GM12892 (cell line): ENCODE measurements around the gene THEM4. TPM values are rescaled to one million over a fixed set of nuclear protein-coding genes. Genes with fewer than 3 reads are reported as not detected.
A peak's percentile ranks its signal among the peaks of the same experiment; 100 is the strongest.

ENCODE experiments used
- DNase-seq: peaks from one replicate; pipeline ENCODE4 v3.0.0; 2011; ENCODE audit not compliant: insufficient read length
- FAIRE-seq: peaks from 2 replicates; lab custom pipeline; 2011; peaks lifted over from hg19 to GRCh38; lab: Jason Lieb, UNC
- POLR2A ChIP-seq: IDR thresholded peaks from 2 replicates; pipeline ENCODE4 v1.6.1; 2011; ENCODE audit warnings: low read depth, low read length, control low read depth
- POLR2AphosphoS5 ChIP-seq: IDR thresholded peaks from 2 replicates; pipeline ENCODE4 v1.6.1; 2011; ENCODE audit warnings: low read depth, low read length, control low read depth
- TAF1 ChIP-seq: IDR thresholded peaks from 2 replicates; pipeline ENCODE4 v1.6.1; 2011; ENCODE audit warnings: low read depth, mild to moderate bottlenecking, control low read depth, low read length, borderline replicate concordance
- polyA plus RNA-seq: library from polyadenylated mRNA; unstranded; fragments of >200 nt; gene quantifications from one replicate; pipeline ENCODE4 v1.2.1, GENCODE V29; 2012; ENCODE audit warnings: missing spikeins, inconsistent platforms; ENCODE audit not compliant: missing spikeins

Gene THEM4
- polyA plus RNA-seq: 13.3 TPM

DNA sequence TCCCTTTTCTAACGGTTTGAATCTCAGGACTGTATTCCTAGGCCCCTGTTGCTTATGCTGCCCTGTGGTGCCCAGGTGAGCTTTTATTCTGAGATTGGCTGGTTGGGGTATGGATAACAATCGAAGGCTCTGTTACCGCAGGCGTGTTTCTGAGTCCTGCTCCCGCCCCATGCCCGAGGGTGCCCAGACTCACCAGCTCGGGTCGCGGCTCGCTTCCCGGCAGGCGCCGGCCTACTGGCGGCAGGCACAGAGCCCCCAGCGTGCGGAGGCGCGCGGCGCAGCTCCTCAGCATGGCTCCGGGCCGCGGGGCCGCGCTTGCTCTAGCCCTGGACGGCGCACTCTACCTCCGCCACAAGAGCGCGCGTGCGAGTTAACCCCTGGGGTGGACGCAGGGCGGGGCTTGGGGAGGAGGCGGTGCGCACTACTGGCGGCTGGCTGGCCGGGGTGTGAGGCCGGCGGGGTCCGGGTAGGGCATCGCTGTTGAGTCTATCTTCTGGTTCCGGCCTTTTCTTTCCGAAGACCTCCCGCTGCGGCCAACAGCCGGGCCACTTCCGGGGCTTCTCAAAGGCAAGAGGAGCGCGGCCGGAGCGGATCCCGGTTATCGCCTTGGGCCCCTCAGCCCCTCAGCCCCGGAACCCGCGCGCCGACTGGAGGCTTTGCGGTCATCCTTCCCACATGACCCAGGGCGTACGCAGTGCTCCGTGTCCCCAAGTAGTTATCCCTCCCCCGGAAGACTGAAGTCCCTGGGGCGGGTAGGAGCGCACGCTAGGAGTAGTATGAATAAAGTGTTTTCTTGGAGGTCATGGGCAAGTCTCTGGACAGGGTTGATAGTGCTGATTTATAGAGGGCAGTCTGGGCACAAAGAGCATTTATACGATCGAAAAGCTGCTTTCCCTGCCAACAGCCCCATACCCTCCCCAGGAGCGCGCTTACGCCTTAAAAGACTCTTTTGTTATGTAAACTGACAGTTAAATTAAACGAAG, at the start of gene THEM4:
THEM4 (minus strand) TSS at position 345 of the 983 bp plus-strand sequence; CDS start at position 292, 53 bp downstream.
- TF ChIP-seq TAF1: peak; percentile 83
- peak; percentile 88 for TF ChIP-seq POLR2AphosphoS5
- TF ChIP-seq POLR2A: peak; percentile 89
- DNase-seq: peak; percentile 96
- FAIRE-seq: peak; percentile 98

DNA sequence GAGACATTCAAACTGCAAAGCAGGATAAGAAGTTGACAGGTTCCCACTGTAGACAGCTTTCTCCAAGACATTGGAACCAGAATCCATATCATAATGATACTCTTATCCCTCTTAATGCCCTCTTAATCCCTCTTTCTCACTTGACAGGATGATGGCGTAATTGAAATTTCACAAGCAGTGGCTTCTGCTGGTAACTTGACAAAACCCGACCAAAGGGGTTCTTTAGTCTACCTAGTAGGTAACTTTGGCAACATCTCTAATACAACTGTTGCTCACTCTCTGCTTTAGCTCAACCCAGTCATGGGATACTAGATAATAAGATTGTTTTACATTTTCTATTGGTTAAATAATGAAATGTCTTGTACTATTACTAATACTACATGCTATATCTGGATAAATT, 49.6 kb upstream of the THEM4 start:
- TF ChIP-seq TAF1: no peak
- no peak for TF ChIP-seq POLR2AphosphoS5
- no peak for TF ChIP-seq POLR2A
- FAIRE-seq (no peak), DNase-seq (no peak)

DNA sequence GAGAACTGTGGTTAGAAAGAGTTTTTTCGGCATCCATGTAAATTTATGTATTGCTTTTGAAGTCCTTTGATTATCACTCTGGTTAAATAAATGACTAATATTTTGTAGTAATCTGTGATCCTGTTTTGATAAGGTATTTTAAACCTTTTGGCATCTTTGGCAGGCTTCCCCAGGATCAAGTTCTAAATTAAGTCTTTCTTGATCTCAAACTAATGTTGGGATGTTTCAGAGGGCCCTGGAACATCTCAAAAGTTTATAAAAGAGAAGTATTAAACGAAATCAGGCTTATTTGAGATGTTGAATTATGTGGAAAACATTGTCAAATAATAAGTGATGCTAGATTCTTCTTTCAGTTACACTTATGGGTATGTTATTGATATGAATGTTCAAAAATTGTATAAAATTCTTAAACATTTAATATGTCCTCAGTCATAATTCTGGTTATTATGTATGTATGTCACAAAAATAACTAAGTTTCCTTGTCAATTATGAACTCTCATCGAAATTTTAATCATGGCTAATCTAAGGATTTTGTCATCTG, 47.7 kb upstream of the THEM4 start:
- FAIRE-seq (no peak), DNase-seq (no peak)
- TF ChIP-seq POLR2A (no peak), TAF1 (no peak), POLR2AphosphoS5 (no peak)

DNA sequence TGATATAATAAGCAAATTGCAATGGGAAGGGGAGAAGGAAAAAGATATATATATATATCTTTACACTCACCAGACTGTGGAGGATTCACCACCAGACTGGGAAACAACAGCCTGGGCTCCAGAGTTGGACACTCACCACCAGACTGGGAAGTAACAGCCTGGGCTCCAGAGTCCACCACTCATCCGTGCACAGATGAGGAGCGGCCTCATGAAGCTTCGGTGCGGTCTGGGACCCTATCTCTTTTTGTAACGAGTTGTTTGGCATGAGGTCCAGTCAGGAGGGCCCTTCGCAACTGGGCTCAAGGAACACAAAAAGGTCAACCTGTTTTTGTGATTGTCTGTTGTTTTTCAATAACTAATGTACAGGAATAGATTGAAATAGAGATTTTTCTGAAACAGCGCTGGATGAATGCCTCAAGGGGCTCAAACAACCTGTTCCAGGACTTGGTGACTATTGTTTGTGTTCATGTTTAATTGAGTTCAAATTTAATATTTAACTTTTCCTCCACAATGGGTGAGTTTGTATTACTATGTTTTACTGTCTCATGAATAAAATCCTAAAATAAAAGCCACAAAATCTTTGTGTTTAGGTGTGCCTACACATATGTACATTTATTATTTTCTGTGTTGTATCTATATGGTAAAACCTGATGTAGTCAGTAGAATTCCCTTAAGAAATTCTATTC, 44.2 kb upstream of the THEM4 start:
- DNase-seq (no peak), FAIRE-seq (no peak)
- no peak for TF ChIP-seq POLR2A

DNA sequence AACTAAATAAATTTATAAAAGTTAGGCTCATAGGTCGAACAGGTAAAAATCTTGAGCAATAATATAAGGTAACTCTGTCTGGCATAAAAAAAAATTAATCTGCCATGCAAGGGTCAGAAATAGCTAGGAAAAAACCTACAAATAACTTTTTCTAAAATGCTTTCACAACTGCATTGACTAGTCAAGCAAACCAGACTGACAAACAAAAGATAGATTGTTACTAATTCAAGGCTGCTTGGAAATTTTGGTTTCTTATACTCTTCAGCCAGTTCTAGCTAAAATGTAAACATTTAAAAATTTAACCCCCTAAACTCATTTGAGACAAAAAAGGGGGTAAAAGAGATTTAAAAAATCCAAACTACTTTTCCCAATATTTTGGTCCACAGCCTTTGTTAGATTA, 43.5 kb upstream of the THEM4 start:
- FAIRE-seq (no peak), DNase-seq (no peak)
- TF ChIP-seq POLR2AphosphoS5 (no peak), TAF1 (no peak), POLR2A (no peak)

DNA sequence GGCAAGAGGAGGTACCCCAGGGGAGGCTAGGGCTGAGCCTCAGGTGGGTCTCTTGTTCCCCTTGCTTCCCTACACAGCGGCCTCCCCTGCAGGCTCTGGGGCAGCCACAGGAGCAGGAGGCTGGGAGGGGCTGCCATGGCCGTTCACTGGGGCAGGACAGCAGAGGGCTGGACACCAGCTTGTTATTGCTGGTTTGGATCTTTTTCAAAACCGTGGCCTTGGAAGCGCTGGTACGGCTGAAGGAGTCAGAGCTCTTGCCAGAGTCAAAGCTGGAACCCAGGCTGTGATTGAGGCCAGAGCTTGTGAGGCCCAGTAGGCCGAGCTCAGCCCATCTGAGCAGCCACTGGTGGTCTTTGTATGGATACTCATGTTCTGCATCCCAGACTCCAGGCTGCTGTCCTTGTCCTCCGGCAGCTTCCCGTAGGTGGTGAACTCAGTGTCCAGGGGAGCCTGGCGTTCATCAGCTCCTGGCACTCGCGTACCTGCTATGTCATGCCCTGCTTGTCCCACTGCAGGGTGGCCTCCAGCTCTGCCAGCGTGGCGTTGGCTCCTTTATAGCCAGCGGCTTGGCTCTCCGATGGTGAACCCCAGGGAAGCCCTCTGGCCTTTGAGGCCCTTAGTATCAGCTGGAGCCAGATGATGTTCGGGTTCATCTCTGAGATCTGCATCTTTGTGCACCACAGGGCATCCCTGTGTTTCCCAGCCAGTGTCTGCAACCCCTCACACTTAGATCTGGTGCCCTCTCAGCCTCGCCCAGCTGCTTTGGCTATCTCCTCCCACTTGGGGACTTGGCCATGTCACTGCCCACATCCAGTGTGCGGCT, 40.3 kb upstream of the THEM4 start:
- DNase-seq (no peak), FAIRE-seq (no peak)
- no peak for TF ChIP-seq TAF1
- no peak for TF ChIP-seq POLR2AphosphoS5
- no peak for TF ChIP-seq POLR2A

DNA sequence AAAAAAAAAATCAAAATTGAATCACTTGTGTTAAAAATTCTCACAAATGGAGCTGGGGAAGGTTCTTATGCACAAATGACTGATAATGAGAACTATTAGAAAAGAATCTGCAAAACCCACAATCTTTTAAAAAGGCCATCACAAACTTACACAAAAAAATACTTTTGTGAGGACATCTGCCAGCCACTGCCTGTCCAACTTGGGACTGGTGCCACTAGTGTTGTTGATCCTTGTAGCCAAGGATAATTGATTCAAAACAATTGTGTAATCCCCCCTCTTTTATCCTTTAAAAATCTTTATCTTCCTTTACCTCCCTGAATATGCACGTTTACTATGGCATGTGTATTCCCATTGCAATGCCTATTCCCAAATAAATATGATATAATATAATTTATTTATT, 39.2 kb upstream of the THEM4 start:
- TF ChIP-seq POLR2A: no peak
- TF ChIP-seq POLR2AphosphoS5: no peak
- no peak for TF ChIP-seq TAF1
- FAIRE-seq: no peak
- DNase-seq: no peak

DNA sequence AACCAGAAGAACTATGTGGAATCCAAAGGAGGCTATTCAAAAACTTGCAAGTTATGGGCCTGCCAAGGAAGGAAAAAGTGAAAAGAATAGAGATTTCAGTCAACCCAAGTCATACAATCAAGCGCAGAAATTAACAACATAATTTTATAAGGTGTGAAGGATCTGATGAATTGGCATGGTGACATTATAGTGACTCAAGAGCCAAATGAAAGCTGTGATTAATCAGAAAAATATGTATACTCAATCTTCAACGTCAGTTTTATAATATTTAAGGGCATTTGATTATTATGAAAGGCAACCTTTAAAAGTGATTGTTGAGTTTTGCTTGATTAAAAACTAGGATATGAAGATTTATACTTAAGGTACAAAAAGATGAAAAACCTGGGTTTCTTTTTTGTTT, 37.8 kb upstream of the THEM4 start:
- FAIRE-seq: no peak
- TF ChIP-seq POLR2AphosphoS5: no peak
- no peak for TF ChIP-seq TAF1
- no peak for TF ChIP-seq POLR2A
- DNase-seq: no peak

DNA sequence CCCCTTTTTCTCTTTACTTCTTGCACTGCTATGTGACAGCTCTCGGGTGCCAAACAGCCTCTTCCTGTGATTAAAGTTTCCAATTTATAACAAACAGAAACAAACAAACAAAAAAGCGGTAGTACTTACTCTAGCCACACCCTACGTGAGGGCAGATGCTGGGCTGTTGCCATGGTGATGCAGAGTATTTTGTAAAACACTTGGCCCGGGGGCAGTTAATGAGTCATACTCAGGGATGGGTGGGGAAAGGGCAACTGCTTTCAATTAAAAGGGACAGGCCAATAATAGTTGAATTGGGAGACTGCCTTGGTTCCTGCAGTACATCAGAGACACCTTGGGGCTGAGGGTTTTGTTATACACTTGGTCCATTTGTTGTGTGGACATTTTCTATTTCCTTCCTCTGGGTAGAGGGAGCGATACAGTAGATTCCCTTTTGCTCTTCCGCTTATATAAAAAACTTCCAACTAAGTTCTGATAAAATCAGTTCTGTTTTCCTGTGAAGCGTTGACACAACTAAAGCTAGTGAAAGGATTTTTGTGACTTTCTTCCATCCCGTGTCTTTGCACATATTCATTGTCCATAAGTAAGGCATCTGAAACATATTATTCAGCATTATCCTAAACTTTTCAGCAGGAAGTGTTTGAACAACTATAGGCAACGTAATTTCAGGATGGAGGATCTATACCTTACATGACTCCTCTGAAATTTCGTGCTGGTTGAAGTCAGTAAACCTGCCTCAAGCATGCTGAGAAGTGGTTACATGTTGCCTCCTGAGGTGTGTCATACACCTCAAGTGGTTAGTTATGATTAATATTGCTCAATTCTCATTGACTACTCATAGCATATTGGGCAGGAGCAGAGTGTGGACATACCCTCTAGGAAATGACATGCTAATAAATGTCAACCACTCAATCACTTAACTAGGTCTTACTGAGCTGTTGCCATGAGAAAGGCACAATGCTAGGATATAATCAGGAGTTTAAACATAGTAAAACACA, 36.7 kb upstream of the THEM4 start:
- FAIRE-seq: no peak
- TF ChIP-seq POLR2AphosphoS5: no peak
- no peak for TF ChIP-seq TAF1
- TF ChIP-seq POLR2A: no peak
- DNase-seq: no peak

DNA sequence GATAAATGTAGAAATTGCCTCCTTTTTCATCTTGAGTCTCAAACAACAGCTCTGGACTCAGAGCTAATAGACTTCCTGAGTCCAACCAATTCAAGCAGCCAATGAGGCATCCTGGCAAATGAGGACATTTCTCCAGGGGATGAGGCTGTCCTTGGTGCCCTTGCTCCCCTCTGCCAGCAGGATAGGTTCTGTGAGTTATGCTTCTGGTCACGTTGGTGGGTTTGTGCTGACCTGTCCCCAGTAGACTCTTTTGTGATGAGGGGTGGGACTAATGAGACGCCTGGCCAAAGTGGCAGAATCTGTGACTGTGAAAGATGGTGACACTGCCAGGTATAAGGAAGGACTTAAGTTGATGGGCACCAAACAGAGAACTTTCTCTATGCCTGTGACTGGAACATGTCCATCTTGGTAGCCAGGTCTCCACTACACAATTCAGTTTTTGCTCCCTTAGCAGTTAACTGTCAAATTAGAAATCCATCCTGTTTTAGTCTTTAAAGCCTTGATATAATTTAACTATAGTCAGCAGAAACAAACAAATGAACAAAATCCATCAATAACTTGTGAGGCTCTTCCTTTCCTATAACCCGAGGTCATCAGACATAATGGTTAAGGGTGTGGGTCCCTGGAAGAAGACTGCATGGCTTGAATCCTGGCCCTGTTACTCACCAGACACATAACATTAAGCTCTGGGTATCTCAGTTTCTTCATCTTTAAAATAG, 35.7 kb upstream of the THEM4 start:
- no peak for FAIRE-seq
- no peak for DNase-seq
- TF ChIP-seq POLR2A: no peak
- TF ChIP-seq POLR2AphosphoS5: no peak
- TF ChIP-seq TAF1: no peak
